ENCODE results near the gene HHIPL1.

Gene HHIPL1

GRCh38 chr14:99702115-99702514 lies 57.2 kb downstream of the HHIPL1 start:
- Histone ChIP-seq H3K4me1 (ENCODE audit: insufficient read depth, low read length) (no peaks in the 10 kb centered on the region), H3K27me3 (ENCODE audit: insufficient read depth, low read length) (no peaks in the 10 kb centered on the region), H3K4me3 (ENCODE audit: low read length) (no peak overlapping the region), H3K36me3 (ENCODE audit: insufficient read depth, low read depth, low read length) (no peaks in the 10 kb centered on the region), H3K9me3 (ENCODE audit: insufficient read depth, low read depth, low read length) (peaks cover 34% of the 10 kb centered on the region), H3K27ac (ENCODE audit: low read length) (no peak overlapping the region), H3K9ac (ENCODE audit: low read depth, low read length) (no peak overlapping the region)

- no peak overlapping the region for H3K27ac ChIP-seq (ENCODE audit: low read length)
- no peaks in the 10 kb centered on the region for H3K4me1 ChIP-seq (ENCODE audit: insufficient read depth, low read length)
- H3K9ac ChIP-seq (ENCODE audit: low read depth, low read length): no peak overlapping the region
- peaks cover 34% of the 10 kb centered on the region for H3K9me3 ChIP-seq (ENCODE audit: insufficient read depth, low read depth, low read length)
- H3K4me3 ChIP-seq (ENCODE audit: low read length): no peak overlapping the region
- no peaks in the 10 kb centered on the region for H3K27me3 ChIP-seq (ENCODE audit: insufficient read depth, low read length)
- no peaks in the 10 kb centered on the region for H3K36me3 ChIP-seq (ENCODE audit: insufficient read depth, low read depth, low read length)
Observed at GRCh38 chr14:99703381-99703780, 58.5 kb downstream of the HHIPL1 start.

DNA sequence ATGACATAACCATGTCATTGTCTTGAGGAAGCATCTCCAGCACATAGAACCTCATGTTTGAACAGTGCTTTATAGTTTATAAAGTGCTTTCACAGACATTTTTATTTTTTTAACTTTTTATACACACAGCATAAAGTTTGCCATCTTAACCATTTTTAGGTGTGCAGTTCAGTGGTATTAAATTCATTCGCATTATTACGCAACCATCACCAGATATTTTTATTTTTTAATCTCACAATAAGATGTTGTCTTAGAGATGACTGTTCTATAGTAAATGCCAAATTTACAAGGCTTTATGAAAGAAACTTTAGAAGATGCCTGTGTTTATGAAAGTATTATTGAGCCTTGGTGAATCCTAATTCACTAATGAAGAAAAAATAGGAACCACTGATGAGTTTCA lies 59.1 kb downstream of the HHIPL1 start:
- no peak overlapping the region for H3K4me3 ChIP-seq (ENCODE audit: low read length)
- no peak overlapping the region for H3K9ac ChIP-seq (ENCODE audit: low read depth, low read length)
- peaks cover 37% of the 10 kb centered on the region for H3K9me3 ChIP-seq (ENCODE audit: insufficient read depth, low read depth, low read length)
- H3K27me3 ChIP-seq (ENCODE audit: insufficient read depth, low read length): no peaks in the 10 kb centered on the region
- H3K36me3 ChIP-seq (ENCODE audit: insufficient read depth, low read depth, low read length): no peaks in the 10 kb centered on the region
- H3K4me1 ChIP-seq (ENCODE audit: insufficient read depth, low read length): no peaks in the 10 kb centered on the region
- H3K27ac ChIP-seq (ENCODE audit: low read length): no peak overlapping the region

- Histone ChIP-seq H3K4me3 (ENCODE audit: low read length) (no peak overlapping the region), H3K9me3 (ENCODE audit: insufficient read depth, low read depth, low read length) (peaks cover 38% of the 10 kb centered on the region), H3K27ac (ENCODE audit: low read length) (no peak overlapping the region), H3K9ac (ENCODE audit: low read depth, low read length) (no peak overlapping the region), H3K4me1 (ENCODE audit: insufficient read depth, low read length) (no peaks in the 10 kb centered on the region), H3K36me3 (ENCODE audit: insufficient read depth, low read depth, low read length) (no peaks in the 10 kb centered on the region), H3K27me3 (ENCODE audit: insufficient read depth, low read length) (no peaks in the 10 kb centered on the region)
Observed at GRCh38 chr14:99706107-99706900, 61.4 kb downstream of the HHIPL1 start.

- no peaks in the 10 kb centered on the region for H3K4me1 ChIP-seq (ENCODE audit: insufficient read depth, low read length)
- H3K36me3 ChIP-seq (ENCODE audit: insufficient read depth, low read depth, low read length): no peaks in the 10 kb centered on the region
- H3K9me3 ChIP-seq (ENCODE audit: insufficient read depth, low read depth, low read length): peaks cover 33% of the 10 kb centered on the region
- H3K27ac ChIP-seq (ENCODE audit: low read length): no peak overlapping the region
- no peak overlapping the region for H3K9ac ChIP-seq (ENCODE audit: low read depth, low read length)
- H3K27me3 ChIP-seq (ENCODE audit: insufficient read depth, low read length): no peaks in the 10 kb centered on the region
- H3K4me3 ChIP-seq (ENCODE audit: low read length): no peak overlapping the region
Observed at GRCh38 chr14:99707420-99707819, 62.5 kb downstream of the HHIPL1 start.

GRCh38 chr14:99707921-99708320 lies 63.0 kb downstream of the HHIPL1 start:
- Histone ChIP-seq H3K36me3 (ENCODE audit: insufficient read depth, low read depth, low read length) (no peaks in the 10 kb centered on the region), H3K4me1 (ENCODE audit: insufficient read depth, low read length) (no peaks in the 10 kb centered on the region), H3K27ac (ENCODE audit: low read length) (no peak overlapping the region), H3K4me3 (ENCODE audit: low read length) (no peak overlapping the region), H3K9ac (ENCODE audit: low read depth, low read length) (no peak overlapping the region), H3K27me3 (ENCODE audit: insufficient read depth, low read length) (no peaks in the 10 kb centered on the region), H3K9me3 (ENCODE audit: insufficient read depth, low read depth, low read length) (peaks cover 34% of the 10 kb centered on the region)

DNA sequence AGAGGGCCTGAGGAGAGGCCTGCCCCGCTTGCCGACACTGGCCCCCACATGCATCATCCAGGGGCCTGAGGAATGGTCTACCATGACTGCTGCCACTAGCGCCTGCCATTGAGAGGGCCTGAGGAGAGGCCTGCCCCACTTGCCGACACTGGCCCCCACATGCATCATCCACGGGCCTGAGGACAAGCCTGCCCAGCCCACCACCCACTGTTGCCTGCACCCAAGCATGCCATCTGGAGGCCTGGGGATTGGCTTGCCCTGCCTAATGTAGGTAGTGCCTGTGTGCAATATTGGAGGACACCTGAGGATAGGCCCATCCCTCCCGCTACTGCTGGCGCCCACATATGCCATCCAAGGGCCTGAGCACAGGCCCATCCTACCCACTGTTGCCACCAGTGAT lies 63.5 kb downstream of the HHIPL1 start:
- Histone ChIP-seq H3K27me3 (ENCODE audit: insufficient read depth, low read length) (no peaks in the 10 kb centered on the region), H3K9me3 (ENCODE audit: insufficient read depth, low read depth, low read length) (peaks cover 30% of the 10 kb centered on the region), H3K36me3 (ENCODE audit: insufficient read depth, low read depth, low read length) (no peaks in the 10 kb centered on the region), H3K4me1 (ENCODE audit: insufficient read depth, low read length) (no peaks in the 10 kb centered on the region), H3K9ac (ENCODE audit: low read depth, low read length) (no peak overlapping the region), H3K4me3 (ENCODE audit: low read length) (no peak overlapping the region), H3K27ac (ENCODE audit: low read length) (no peak overlapping the region)

DNA sequence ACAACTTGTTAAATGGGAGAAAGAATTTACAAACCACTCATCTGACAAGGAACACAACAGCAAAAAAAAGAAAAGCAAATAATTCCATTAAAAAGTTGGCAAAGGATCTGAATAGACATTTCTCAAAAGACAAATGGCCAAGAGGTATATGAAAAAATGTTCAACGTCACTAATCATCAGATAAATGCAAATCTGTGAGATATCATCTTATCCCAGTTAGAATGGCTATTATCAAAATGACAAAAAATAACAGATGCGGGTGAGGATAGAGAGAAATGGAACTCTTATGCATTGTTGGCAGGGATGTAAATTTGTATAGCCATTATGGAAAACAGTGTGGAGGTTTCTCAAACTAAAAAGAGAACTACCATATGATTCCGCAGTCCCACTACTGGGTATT lies 69.0 kb downstream of the HHIPL1 start:
- Histone ChIP-seq H3K4me1 (ENCODE audit: insufficient read depth, low read length) (no peaks in the 10 kb centered on the region), H3K27ac (ENCODE audit: low read length) (no peak overlapping the region), H3K9me3 (ENCODE audit: insufficient read depth, low read depth, low read length) (peaks cover 10% of the 10 kb centered on the region; the same call in 1 of the 2 replicates), H3K27me3 (ENCODE audit: insufficient read depth, low read length) (no peaks in the 10 kb centered on the region), H3K36me3 (ENCODE audit: insufficient read depth, low read depth, low read length) (no peaks in the 10 kb centered on the region), H3K9ac (ENCODE audit: low read depth, low read length) (no peak overlapping the region), H3K4me3 (ENCODE audit: low read length) (no peak overlapping the region)

GRCh38 chr14:99715266-99716000 lies 70.5 kb downstream of the HHIPL1 start:
- no peak overlapping the region for H3K27ac ChIP-seq (ENCODE audit: low read length)
- peaks cover 10% of the 10 kb centered on the region; the same call in 1 of the 2 replicates for H3K9me3 ChIP-seq (ENCODE audit: insufficient read depth, low read depth, low read length)
- H3K4me1 ChIP-seq (ENCODE audit: insufficient read depth, low read length): no peaks in the 10 kb centered on the region
- H3K9ac ChIP-seq (ENCODE audit: low read depth, low read length): no peak overlapping the region
- no peak overlapping the region for H3K4me3 ChIP-seq (ENCODE audit: low read length)
- H3K27me3 ChIP-seq (ENCODE audit: insufficient read depth, low read length): no peaks in the 10 kb centered on the region
- H3K36me3 ChIP-seq (ENCODE audit: insufficient read depth, low read depth, low read length): no peaks in the 10 kb centered on the region

GRCh38 chr14:99716091-99716849 lies 71.3 kb downstream of the HHIPL1 start:
- H3K27ac ChIP-seq (ENCODE audit: low read length): no peak overlapping the region
- H3K9me3 ChIP-seq (ENCODE audit: insufficient read depth, low read depth, low read length): peaks cover 10% of the 10 kb centered on the region; the same call in 1 of the 2 replicates
- H3K27me3 ChIP-seq (ENCODE audit: insufficient read depth, low read length): no peaks in the 10 kb centered on the region
- H3K36me3 ChIP-seq (ENCODE audit: insufficient read depth, low read depth, low read length): no peaks in the 10 kb centered on the region
- H3K9ac ChIP-seq (ENCODE audit: low read depth, low read length): no peak overlapping the region
- no peaks in the 10 kb centered on the region for H3K4me1 ChIP-seq (ENCODE audit: insufficient read depth, low read length)
- no peak overlapping the region for H3K4me3 ChIP-seq (ENCODE audit: low read length)

DNA sequence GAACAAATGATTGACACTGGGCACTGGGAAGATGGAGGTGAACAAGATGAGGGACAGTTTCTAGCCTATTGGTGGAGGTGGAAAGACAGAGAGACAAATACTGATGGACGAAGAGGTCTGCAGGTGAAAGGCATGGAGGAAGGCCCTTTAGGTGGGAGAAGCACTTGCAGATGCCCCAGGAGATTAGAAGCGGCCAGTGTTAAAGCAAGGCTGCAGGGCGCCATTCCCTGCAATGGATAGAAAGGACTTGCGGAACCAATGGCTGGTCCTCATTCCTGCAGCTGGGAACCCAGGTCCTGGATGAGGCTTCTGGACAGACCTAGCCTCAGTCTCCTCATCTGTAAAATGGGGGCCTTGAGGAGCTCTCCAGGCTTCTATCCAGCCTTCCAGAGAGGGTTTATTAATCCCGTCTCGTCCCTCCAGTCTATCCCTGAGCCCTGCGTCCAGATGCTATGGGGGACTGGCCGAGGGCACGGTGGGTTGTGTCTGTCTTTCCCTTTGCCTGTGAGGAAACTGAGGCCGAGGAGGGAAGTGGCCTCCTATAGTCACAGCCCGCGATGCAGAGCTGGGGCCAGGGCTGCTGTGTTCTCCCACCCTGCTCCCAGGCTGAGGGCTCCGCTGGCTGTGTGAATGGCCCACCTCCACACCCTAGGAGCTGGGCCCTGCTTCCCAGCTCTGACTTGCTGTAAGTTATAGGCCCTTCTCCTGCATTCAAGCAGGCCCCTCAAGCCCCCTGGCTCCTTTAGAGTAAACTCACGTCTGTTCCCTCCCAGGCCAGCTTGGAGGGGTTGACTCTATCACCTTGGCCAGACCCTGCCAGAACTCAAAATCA lies 72.1 kb downstream of the HHIPL1 start:
- Histone ChIP-seq H3K4me3 (ENCODE audit: low read length) (no peak overlapping the region), H3K27ac (ENCODE audit: low read length) (no peak overlapping the region), H3K27me3 (ENCODE audit: insufficient read depth, low read length) (no peaks in the 10 kb centered on the region), H3K9me3 (ENCODE audit: insufficient read depth, low read depth, low read length) (peaks cover 5% of the 10 kb centered on the region; the same call in 1 of the 2 replicates), H3K4me1 (ENCODE audit: insufficient read depth, low read length) (no peaks in the 10 kb centered on the region), H3K36me3 (ENCODE audit: insufficient read depth, low read depth, low read length) (no peaks in the 10 kb centered on the region), H3K9ac (ENCODE audit: low read depth, low read length) (no peak overlapping the region)

Measured in iPS-20b (cell line).